ENCODE data around the gene ZC3H10.
"Not testable (repeated sequence)": the region's sequence is repeated elsewhere in the genome, so short reads cannot be mapped to it uniquely, and the experiment has no call there.

Gene ZC3H10

GRCh38 chr12:56146492-56147460, 28.7 kb downstream of the ZC3H10 start:
- Mint-ChIP-seq H3K27me3 (ENCODE audit: low read depth) (no peaks in the 10 kb centered on the region), H3K36me3 (ENCODE audit: low read depth) (peaks cover 44% of the 10 kb centered on the region)

GRCh38 chr12:56150563-56150962, 32.5 kb downstream of the ZC3H10 start:
- H3K36me3 Mint-ChIP-seq (ENCODE audit: low read depth) = peaks cover 14% of the 10 kb centered on the region
- peak overlapping the region; percentile 100 for H3K27ac Mint-ChIP-seq
- peak overlapping the region; percentile 94 for H3K4me3 Mint-ChIP-seq
- peaks cover 35% of the 10 kb centered on the region for H3K4me1 Mint-ChIP-seq (ENCODE audit: low read depth)
- no peaks in the 10 kb centered on the region for H3K9me3 Mint-ChIP-seq
- H3K27me3 Mint-ChIP-seq (ENCODE audit: low read depth) = no peaks in the 10 kb centered on the region
- no peak for DNase-seq (ENCODE audit: low spot score)

More at GRCh38 chr12:56146492-56147460, 28.7 kb downstream of the ZC3H10 start:
- Mint-ChIP-seq H3K9me3 (no peaks in the 10 kb centered on the region), H3K4me3 (no peak overlapping the region), H3K27ac (peak overlapping the region; percentile 50), H3K4me1 (ENCODE audit: low read depth) (peaks cover 30% of the 10 kb centered on the region)
- DNase-seq (ENCODE audit: low spot score) = no peak

- Mint-ChIP-seq H3K27ac (peak overlapping the region; percentile 100), H3K36me3 (ENCODE audit: low read depth) (peaks cover 16% of the 10 kb centered on the region), H3K4me3 (peak overlapping the region; percentile 94), H3K27me3 (ENCODE audit: low read depth) (no peaks in the 10 kb centered on the region), H3K9me3 (no peaks in the 10 kb centered on the region), H3K4me1 (ENCODE audit: low read depth) (peaks cover 36% of the 10 kb centered on the region)
- peak; percentile 61 for DNase-seq (ENCODE audit: low spot score)
These were observed 33.6 kb downstream of the ZC3H10 start for GRCh38 chr12:56151672-56152131.

- H3K27ac Mint-ChIP-seq = peak within 1 kb of the TSS; percentile 100
- peak; percentile 97 for DNase-seq (ENCODE audit: low spot score)
- no peaks in the 10 kb centered on the region for H3K27me3 Mint-ChIP-seq (ENCODE audit: low read depth)
- H3K4me1 Mint-ChIP-seq (ENCODE audit: low read depth) = peaks cover 35% of the 10 kb centered on the region
- H3K4me3 Mint-ChIP-seq = peak within 1 kb of the TSS; percentile 94
- H3K9me3 Mint-ChIP-seq = no peaks in the 10 kb centered on the region
- H3K36me3 Mint-ChIP-seq (ENCODE audit: low read depth) = peaks cover 14% of the 10 kb centered on the region
These were observed 34.2 kb downstream of the ZC3H10 start, which contains the start of gene MYL6B for GRCh38 chr12:56152132-56152755. Gene MYL6B, plus strand, starts transcription at chr12:56152587. Its CDS starts 1,332 bp downstream, at chr12:56153919.

GRCh38 chr12:56152756-56153677, 35.0 kb downstream of the ZC3H10 start:
- peaks cover 17% of the 10 kb centered on the region for H3K36me3 Mint-ChIP-seq (ENCODE audit: low read depth)
- no peaks in the 10 kb centered on the region for H3K9me3 Mint-ChIP-seq
- peaks cover 36% of the 10 kb centered on the region for H3K4me1 Mint-ChIP-seq (ENCODE audit: low read depth)
- H3K27me3 Mint-ChIP-seq (ENCODE audit: low read depth) = no peaks in the 10 kb centered on the region
- peak overlapping the region; percentile 94 for H3K4me3 Mint-ChIP-seq
- peak overlapping the region; percentile 100 for H3K27ac Mint-ChIP-seq
- no peak for DNase-seq (ENCODE audit: low spot score)

- Mint-ChIP-seq H3K4me1 (ENCODE audit: low read depth) (peaks cover 36% of the 10 kb centered on the region), H3K4me3 (peak overlapping the region; percentile 94), H3K27ac (peak overlapping the region; percentile 100), H3K36me3 (ENCODE audit: low read depth) (peaks cover 23% of the 10 kb centered on the region), H3K27me3 (ENCODE audit: low read depth) (no peaks in the 10 kb centered on the region), H3K9me3 (no peaks in the 10 kb centered on the region)
- DNase-seq (ENCODE audit: low spot score) = no peak
These were observed 35.6 kb downstream of the ZC3H10 start for GRCh38 chr12:56153678-56154065.

- Mint-ChIP-seq H3K36me3 (ENCODE audit: low read depth) (peaks cover 29% of the 10 kb centered on the region), H3K9me3 (no peaks in the 10 kb centered on the region), H3K4me3 (peak overlapping the region; percentile 94), H3K27me3 (ENCODE audit: low read depth) (no peaks in the 10 kb centered on the region), H3K4me1 (ENCODE audit: low read depth) (peaks cover 36% of the 10 kb centered on the region), H3K27ac (no peak overlapping the region)
- no peak for DNase-seq (ENCODE audit: low spot score)
These were observed 36.2 kb downstream of the ZC3H10 start for GRCh38 chr12:56154246-56154771.

GRCh38 chr12:56154818-56155217, 36.8 kb downstream of the ZC3H10 start:
- H3K36me3 Mint-ChIP-seq (ENCODE audit: low read depth) = peaks cover 31% of the 10 kb centered on the region
- no peak overlapping the region for H3K4me3 Mint-ChIP-seq
- no peak for DNase-seq (ENCODE audit: low spot score)
- peaks cover 37% of the 10 kb centered on the region for H3K4me1 Mint-ChIP-seq (ENCODE audit: low read depth)
- no peaks in the 10 kb centered on the region for H3K27me3 Mint-ChIP-seq (ENCODE audit: low read depth)
- H3K9me3 Mint-ChIP-seq = no peaks in the 10 kb centered on the region
- no peak overlapping the region for H3K27ac Mint-ChIP-seq

GRCh38 chr12:56155256-56155845, 37.3 kb downstream of the ZC3H10 start:
- no peak for DNase-seq (ENCODE audit: low spot score)
- Mint-ChIP-seq H3K4me1 (ENCODE audit: low read depth) (peaks cover 40% of the 10 kb centered on the region), H3K27me3 (ENCODE audit: low read depth) (no peaks in the 10 kb centered on the region), H3K36me3 (ENCODE audit: low read depth) (peaks cover 36% of the 10 kb centered on the region), H3K9me3 (no peaks in the 10 kb centered on the region), H3K27ac (peak overlapping the region; percentile 13), H3K4me3 (peak overlapping the region; percentile 28)

- peaks cover 41% of the 10 kb centered on the region for H3K4me1 Mint-ChIP-seq (ENCODE audit: low read depth)
- H3K36me3 Mint-ChIP-seq (ENCODE audit: low read depth) = peaks cover 48% of the 10 kb centered on the region
- not testable (repeated sequence) for H3K9me3 Mint-ChIP-seq; DNase-seq (ENCODE audit: low spot score); H3K27me3 Mint-ChIP-seq (ENCODE audit: low read depth)
- peak overlapping the region; percentile 94 for H3K4me3 Mint-ChIP-seq
- H3K27ac Mint-ChIP-seq = peak overlapping the region; percentile 98
These were observed 38.6 kb downstream of the ZC3H10 start for GRCh38 chr12:56156464-56157200.

GRCh38 chr12:56157201-56158028, 39.3 kb downstream of the ZC3H10 start:
- DNase-seq (ENCODE audit: low spot score) = peak; percentile 48
- H3K4me1 Mint-ChIP-seq (ENCODE audit: low read depth) = peaks cover 39% of the 10 kb centered on the region
- H3K4me3 Mint-ChIP-seq = peak overlapping the region; percentile 94
- H3K9me3 Mint-ChIP-seq = no peaks in the 10 kb centered on the region
- H3K36me3 Mint-ChIP-seq (ENCODE audit: low read depth) = peaks cover 56% of the 10 kb centered on the region
- no peaks in the 10 kb centered on the region for H3K27me3 Mint-ChIP-seq (ENCODE audit: low read depth)
- H3K27ac Mint-ChIP-seq = peak overlapping the region; percentile 98

All from T-helper 2 cell treated with Interferon-gamma antibody and Interleukin-4, amounts not matched to agents 5 μg/mL and 100 μg/mL, for 36 hours (primary cell).